Naive thymus-derived CD8-positive, alpha-beta T cell (primary cell): ENCODE results near the gene ACP6. TPM values are rescaled to one million over a fixed set of nuclear protein-coding genes. Genes with fewer than 3 reads are reported as not detected.

Experiments used
- ATAC-seq, 2 donors: fragments of 150-1000 bp; cut with Tn5 transposase in 1 of 2; sonication (Bioruptor Pico), chemical (Tn5 transposase) in 1 of 2; 1 replicate in 1 of 2; 2 replicates in 1 of 2; pipeline ENCODE4 v1.10.0; 2021; ENCODE audit warnings: mild to moderate bottlenecking in 2 of 2, moderate library complexity in 2 of 2
- POLR2A ChIA-PET: fragments of 350-600 bp; sonication (Branson Sonifier 250); formaldehyde crosslinking; loops from one replicate; lab custom pipeline; 2021; ENCODE audit warnings: antibody characterized with exemption; lab: Charles Lee
- DNase-seq, 10 donors: peaks; one replicate each; pipeline versions ENCODE4 v3.0.0 to v3.0.0-alpha.2; 2020 to 2022
- H3K27ac Mint-ChIP-seq, 10 donors: one replicate each; pipeline ENCODE4 v1.8.0; 2020 to 2022; ENCODE audit warnings: mild to moderate bottlenecking in 10 of 10, mixed read lengths in 10 of 10, moderate library complexity in 4 of 10, inconsistent platforms in 1 of 10
- H3K27me3 Mint-ChIP-seq, 5 donors: one replicate each; pipeline ENCODE4 v1.8.0; 2021 to 2022; ENCODE audit warnings: mixed read lengths in 5 of 5
- H3K36me3 Mint-ChIP-seq, 3 donors: one replicate each; pipeline ENCODE4 v1.8.0; 2020 to 2022; ENCODE audit warnings: mixed read lengths in 3 of 3, mild to moderate bottlenecking in 2 of 3, inconsistent platforms in 1 of 3
- H3K4me1 Mint-ChIP-seq, 4 donors: one replicate each; pipeline ENCODE4 v1.8.0; 2021 to 2022; ENCODE audit warnings: mixed read lengths in 4 of 4
- H3K4me3 Mint-ChIP-seq, 10 donors: one replicate each; pipeline ENCODE4 v1.8.0; 2020 to 2022; ENCODE audit warnings: mild to moderate bottlenecking in 10 of 10, mixed read lengths in 10 of 10, moderate library complexity in 6 of 10, inconsistent platforms in 1 of 10
- H3K9me3 Mint-ChIP-seq, 9 donors: one replicate each; pipeline ENCODE4 v1.8.0; 2020 to 2022; ENCODE audit warnings: mixed read lengths in 9 of 9, mild to moderate bottlenecking in 3 of 9, inconsistent platforms in 1 of 9, moderate library complexity in 1 of 9
- polyA plus RNA-seq, 3 donors: library from polyadenylated mRNA; unstranded; fragments of 300-500 nt; fragmentation: Illumina TruSeq; gene quantifications; one replicate each; pipeline ENCODE4 v1.2.3, GENCODE V29; 2021
- total RNA-seq, 8 experiments: library from RNA in 2 of 8; stranded (reverse) in 2 of 8; gene quantifications; one replicate each; pipeline ENCODE4 v1.2.3 and lab custom pipeline; 2021 to 2026

The ACP6 gene
- total and polyA plus RNA-seq, 5 experiments from 2014 or later: 11.3 to 20.2 (median 17.5) TPM

DNA sequence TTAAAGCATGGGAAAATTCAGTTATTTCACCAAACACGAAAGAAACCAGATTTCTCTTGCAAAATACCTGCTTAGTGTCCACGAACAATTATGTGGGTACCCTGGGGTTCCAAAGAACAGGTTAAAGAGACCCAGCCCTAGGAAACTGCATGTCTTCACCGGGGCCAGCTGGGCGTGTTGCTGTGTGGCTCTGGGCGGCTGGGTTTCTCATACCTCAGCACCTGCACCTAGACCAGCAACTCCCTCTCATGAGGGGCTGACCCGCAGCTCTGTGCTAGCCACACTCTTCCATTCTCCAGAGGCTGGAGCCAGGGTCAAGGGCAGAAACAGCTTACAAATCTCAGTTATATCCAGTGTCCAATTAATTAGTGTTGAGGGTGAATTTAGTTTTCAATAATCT, 40.3 kb downstream of the ACP6 start:
- H3K36me3 Mint-ChIP-seq: peaks cover 0 to 28% (median 0%) of the 10 kb centered on the region in 3 donors
- POLR2A ChIA-PET: interaction anchor here (1.0 kb wide), 1 partner anchor 14 kb away, joined by 3 read pairs; no protein-coding TSS in a partner anchor
- H3K4me3 Mint-ChIP-seq: no peak overlapping the region
- no peaks in the 10 kb centered on the region for H3K9me3 Mint-ChIP-seq
- H3K27me3 Mint-ChIP-seq: no peaks in the 10 kb centered on the region
- peaks cover 22 to 39% (median 34%) of the 10 kb centered on the region in 4 donors for H3K4me1 Mint-ChIP-seq
- DNase-seq (no peak), ATAC-seq (no peak)
- peak overlapping the region in 1 of 10 donors; percentile 43 for H3K27ac Mint-ChIP-seq

DNA sequence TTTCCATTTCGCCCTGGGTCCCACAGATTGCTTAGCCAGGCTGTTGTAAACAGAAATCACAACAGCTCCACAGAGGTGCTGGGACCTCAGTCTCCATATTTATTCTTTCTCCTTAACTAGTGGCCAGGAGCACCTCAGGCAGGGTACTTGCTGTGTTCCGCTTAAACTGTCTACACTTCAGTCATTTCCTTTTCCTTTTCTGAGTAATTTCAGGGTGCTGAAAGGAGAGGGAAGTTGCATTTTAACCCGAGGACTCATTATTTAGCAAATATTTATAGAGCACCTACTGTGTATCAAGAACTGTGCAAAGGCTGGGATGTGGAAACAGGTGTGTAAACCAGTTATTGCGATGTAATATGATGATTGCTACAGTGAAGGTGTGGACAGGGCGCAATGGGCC, 41.9 kb downstream of the ACP6 start:
- H3K36me3 Mint-ChIP-seq: peaks cover 0 to 31% (median 3%) of the 10 kb centered on the region in 3 donors
- POLR2A ChIA-PET: no interaction called here
- no peaks in the 10 kb centered on the region for H3K27me3 Mint-ChIP-seq
- peaks cover 22 to 39% (median 34%) of the 10 kb centered on the region in 4 donors for H3K4me1 Mint-ChIP-seq
- H3K27ac Mint-ChIP-seq: peak overlapping the region in 1 of 10 donors; percentile 33
- H3K9me3 Mint-ChIP-seq: no peaks in the 10 kb centered on the region
- ATAC-seq (no peak), DNase-seq (no peak)
- H3K4me3 Mint-ChIP-seq: no peak overlapping the region

DNA sequence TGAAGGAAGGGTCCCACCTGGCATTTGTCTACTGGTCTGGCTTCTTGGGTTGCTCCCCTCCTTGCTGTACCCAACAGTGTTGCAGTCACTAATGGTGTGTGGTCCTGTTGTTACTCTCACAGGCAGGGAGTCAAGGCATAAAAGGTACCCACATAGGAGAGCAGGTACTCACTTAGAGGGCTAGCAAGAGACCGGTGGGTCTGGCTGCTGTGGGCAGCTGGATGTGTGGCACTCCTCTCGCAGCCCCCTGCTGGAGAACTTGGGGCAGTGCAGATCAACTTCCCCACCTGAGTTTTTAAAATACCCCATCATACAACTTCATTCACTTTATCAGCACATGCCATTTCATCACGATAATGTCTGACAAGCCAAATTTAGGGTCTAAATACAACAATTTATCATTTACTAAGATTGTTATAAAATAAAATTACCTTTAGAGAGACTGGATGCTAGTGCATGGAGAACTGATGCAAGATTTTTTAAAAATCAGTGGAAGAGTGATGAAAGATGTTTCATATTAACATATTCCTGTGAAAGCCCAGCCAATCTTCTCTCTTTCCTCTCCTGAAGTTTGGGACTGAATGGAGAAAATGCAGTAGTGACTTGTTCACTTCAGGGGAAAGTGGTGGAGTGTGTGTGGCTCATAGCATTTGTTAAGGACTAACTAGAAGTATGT, 42.8 kb downstream of the ACP6 start:
- peak; percentile 16 to 78 (median 46) for DNase-seq

GRCh38 chr1:147626739-147627138, 43.6 kb downstream of the ACP6 start:
- no peaks in the 10 kb centered on the region for H3K9me3 Mint-ChIP-seq
- H3K4me3 Mint-ChIP-seq: no peak overlapping the region
- ATAC-seq: no peak
- peaks cover 20 to 39% (median 34%) of the 10 kb centered on the region in 4 donors for H3K4me1 Mint-ChIP-seq
- no peak overlapping the region for H3K27ac Mint-ChIP-seq
- POLR2A ChIA-PET: no interaction called here
- no peak for DNase-seq
- peaks cover 0 to 35% (median 3%) of the 10 kb centered on the region in 3 donors for H3K36me3 Mint-ChIP-seq
- no peaks in the 10 kb centered on the region for H3K27me3 Mint-ChIP-seq

More for the DNA sequence above, 42.8 kb downstream of the ACP6 start:
- Mint-ChIP-seq H3K36me3 (peaks cover 0 to 32% (median 3%) of the 10 kb centered on the region in 3 donors), H3K4me1 (peaks cover 21 to 39% (median 34%) of the 10 kb centered on the region in 4 donors), H3K27me3 (no peaks in the 10 kb centered on the region), H3K27ac (peak overlapping the region in 1 of 10 donors; percentile 66), H3K4me3 (no peak overlapping the region), H3K9me3 (no peaks in the 10 kb centered on the region)
- peak; percentile 54 to 78 for ATAC-seq
- POLR2A ChIA-PET: no interaction called here

- no peak overlapping the region for H3K4me3 Mint-ChIP-seq
Measured at GRCh38 chr1:147626291-147626690, 44.0 kb downstream of the ACP6 start.

DNA sequence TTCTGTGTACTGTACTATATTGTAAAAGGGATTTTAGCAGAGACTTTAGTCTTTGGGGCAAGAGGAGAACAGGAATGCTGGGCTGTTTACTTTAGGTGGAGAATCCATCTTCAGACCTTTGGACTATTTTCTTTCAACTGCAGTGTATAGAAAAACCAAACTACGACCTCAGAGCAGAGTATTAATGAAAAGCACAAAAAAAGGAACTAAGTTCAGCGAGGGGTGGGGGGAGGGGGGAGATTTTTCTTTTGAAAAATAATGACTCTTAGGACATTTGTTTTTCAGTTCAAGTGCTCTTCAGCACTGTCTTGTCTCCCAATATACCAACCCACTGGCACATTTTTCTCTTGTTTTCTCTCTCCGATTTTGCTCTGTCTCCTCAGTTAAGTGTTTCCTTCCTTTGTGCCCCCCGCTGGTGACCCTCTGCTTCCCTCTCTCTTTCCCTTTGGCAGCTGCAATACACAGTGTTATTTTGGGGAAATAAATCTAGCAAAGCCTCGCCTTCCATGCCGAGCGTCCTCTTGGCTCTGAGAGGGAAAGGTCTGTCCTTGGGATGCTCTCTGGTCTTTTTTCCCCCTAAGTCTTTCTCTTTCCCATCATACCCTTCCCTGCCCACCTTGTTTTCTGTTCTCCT, 44.8 kb downstream of the ACP6 start:
- no peak overlapping the region for H3K4me3 Mint-ChIP-seq
- peaks cover 0 to 46% (median 9%) of the 10 kb centered on the region in 3 donors for H3K36me3 Mint-ChIP-seq
- H3K4me1 Mint-ChIP-seq: peaks cover 20 to 45% (median 34%) of the 10 kb centered on the region in 4 donors
- DNase-seq (no peak), ATAC-seq (no peak)
- no peaks in the 10 kb centered on the region for H3K9me3 Mint-ChIP-seq
- POLR2A ChIA-PET: no interaction called here
- no peaks in the 10 kb centered on the region for H3K27me3 Mint-ChIP-seq
- H3K27ac Mint-ChIP-seq: peak overlapping the region in 3 of 10 donors; percentile 3 to 61 (median 51)

More at GRCh38 chr1:147626291-147626690, 44.0 kb downstream of the ACP6 start:
- peaks cover 20 to 39% (median 34%) of the 10 kb centered on the region in 4 donors for H3K4me1 Mint-ChIP-seq
- peaks cover 0 to 40% (median 3%) of the 10 kb centered on the region in 3 donors for H3K36me3 Mint-ChIP-seq
- POLR2A ChIA-PET: no interaction called here
- peak overlapping the region in 1 of 10 donors; percentile 45 for H3K27ac Mint-ChIP-seq
- H3K27me3 Mint-ChIP-seq: no peaks in the 10 kb centered on the region
- no peaks in the 10 kb centered on the region for H3K9me3 Mint-ChIP-seq
- ATAC-seq (no peak), DNase-seq (no peak)

- ATAC-seq (no peak), DNase-seq (no peak)
- peaks cover 20 to 42% (median 29%) of the 10 kb centered on the region in 4 donors for H3K4me1 Mint-ChIP-seq
- H3K27ac Mint-ChIP-seq: no peak overlapping the region
- peaks cover 0 to 54% (median 15%) of the 10 kb centered on the region in 3 donors for H3K36me3 Mint-ChIP-seq
- no peaks in the 10 kb centered on the region for H3K9me3 Mint-ChIP-seq
- H3K4me3 Mint-ChIP-seq: no peak overlapping the region
- POLR2A ChIA-PET: no interaction called here
- no peaks in the 10 kb centered on the region for H3K27me3 Mint-ChIP-seq
Measured at GRCh38 chr1:147624529-147624928, 45.8 kb downstream of the ACP6 start.

DNA sequence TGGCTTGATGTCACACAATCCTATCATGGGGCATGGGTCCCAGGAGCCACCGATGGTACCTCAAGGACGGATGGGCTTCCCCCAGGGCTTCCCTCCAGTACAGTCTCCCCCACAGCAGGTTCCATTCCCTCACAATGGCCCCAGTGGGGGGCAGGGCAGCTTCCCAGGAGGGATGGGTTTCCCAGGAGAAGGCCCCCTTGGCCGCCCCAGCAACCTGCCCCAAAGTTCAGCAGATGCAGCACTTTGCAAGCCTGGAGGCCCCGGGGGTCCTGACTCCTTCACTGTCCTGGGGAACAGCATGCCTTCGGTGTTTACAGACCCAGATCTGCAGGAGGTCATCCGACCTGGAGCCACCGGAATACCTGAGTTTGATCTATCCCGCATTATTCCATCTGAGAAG, 46.3 kb downstream of the ACP6 start:
- Mint-ChIP-seq H3K9me3 (no peaks in the 10 kb centered on the region), H3K27ac (no peak overlapping the region), H3K27me3 (no peaks in the 10 kb centered on the region), H3K4me3 (no peak overlapping the region), H3K4me1 (peaks cover 16 to 37% (median 24%) of the 10 kb centered on the region in 4 donors), H3K36me3 (peaks cover 0 to 59% (median 15%) of the 10 kb centered on the region in 3 donors)
- no peak for ATAC-seq
- no peak for DNase-seq
- POLR2A ChIA-PET: no interaction called here

- Mint-ChIP-seq H3K27me3 (no peaks in the 10 kb centered on the region), H3K4me3 (no peak overlapping the region), H3K9me3 (no peaks in the 10 kb centered on the region), H3K36me3 (peaks cover 0 to 72% (median 25%) of the 10 kb centered on the region in 3 donors), H3K27ac (peak overlapping the region in 4 of 10 donors; percentile 26 to 58 (median 44)), H3K4me1 (peaks cover 14 to 34% (median 27%) of the 10 kb centered on the region in 4 donors)
- DNase-seq (no peak), ATAC-seq (no peak)
- POLR2A ChIA-PET: interaction anchor here (0.8 kb wide), 1 partner anchor 112 kb away, joined by 3 read pairs; no protein-coding TSS in a partner anchor
Measured at GRCh38 chr1:147622731-147623130, 47.6 kb downstream of the ACP6 start.

GRCh38 chr1:147620543-147620942, 49.8 kb downstream of the ACP6 start:
- Mint-ChIP-seq H3K9me3 (no peaks in the 10 kb centered on the region), H3K27ac (peak overlapping the region in 1 of 10 donors; percentile 78), H3K36me3 (peaks cover 5 to 89% (median 30%) of the 10 kb centered on the region in 3 donors), H3K27me3 (no peaks in the 10 kb centered on the region), H3K4me3 (peak overlapping the region in 1 of 10 donors; percentile 28), H3K4me1 (peaks cover under 1 to 21% (median 11%) of the 10 kb centered on the region in 4 donors)
- ATAC-seq: no peak
- DNase-seq: no peak
- POLR2A ChIA-PET: no interaction called here

- H3K4me3 Mint-ChIP-seq: no peak overlapping the region
- peaks cover 0 to 19% (median 9%) of the 10 kb centered on the region in 4 donors for H3K4me1 Mint-ChIP-seq
- H3K36me3 Mint-ChIP-seq: peaks cover 7 to 90% (median 32%) of the 10 kb centered on the region in 3 donors
- no peaks in the 10 kb centered on the region for H3K27me3 Mint-ChIP-seq
- no peaks in the 10 kb centered on the region for H3K9me3 Mint-ChIP-seq
- ATAC-seq: no peak
- no peak for DNase-seq
- POLR2A ChIA-PET: no interaction called here
- H3K27ac Mint-ChIP-seq: peak overlapping the region in 1 of 10 donors; percentile 47
Measured at GRCh38 chr1:147619741-147620140, 50.6 kb downstream of the ACP6 start.

GRCh38 chr1:147618771-147619170, 51.6 kb downstream of the ACP6 start:
- no peaks in the 10 kb centered on the region for H3K27me3 Mint-ChIP-seq
- H3K4me1 Mint-ChIP-seq: peaks cover 0 to 19% (median 9%) of the 10 kb centered on the region in 4 donors
- ATAC-seq (no peak), DNase-seq (no peak)
- POLR2A ChIA-PET: no interaction called here
- H3K4me3 Mint-ChIP-seq: no peak overlapping the region
- H3K27ac Mint-ChIP-seq: peak overlapping the region in 3 of 10 donors; percentile 15 to 80 (median 68)
- no peaks in the 10 kb centered on the region for H3K9me3 Mint-ChIP-seq
- H3K36me3 Mint-ChIP-seq: peaks cover 7 to 93% (median 29%) of the 10 kb centered on the region in 3 donors
